HL-60 (cell line): ENCODE results near the gene LRRTM4.

Source experiments
- DNase-seq, 2 experiments: peaks; one replicate each; pipeline ENCODE4 v3.0.0-alpha.2; 2010 to 2020; ENCODE audit warnings: low read depth in 1 of 2, low spot score in 1 of 2
- H3K27ac ChIP-seq: fragments of 250-450 bp; sonication (Bioruptor Pico); replicated peaks from 2 replicates; pipeline ENCODE4 v1.5.1; 2020; ENCODE audit warnings: mild to moderate bottlenecking, moderate library complexity
- H3K27me3 ChIP-seq: fragments of 250-450 bp; sonication (Bioruptor Pico); 2 replicates; pipeline ENCODE4 v1.5.1; 2021; ENCODE audit warnings: mild to moderate bottlenecking, moderate library complexity; ENCODE audit not compliant: insufficient read depth, poor library complexity, severe bottlenecking
- H3K4me3 ChIP-seq: replicated peaks from 2 replicates; pipeline ENCODE4 v1.5.1; 2011; ENCODE audit warnings: mild to moderate bottlenecking, control low read depth, low read length; ENCODE audit not compliant: insufficient read depth
- CTCF ChIP-seq: IDR thresholded peaks from one replicate; pipeline ENCODE4 v1.5.1; 2011; ENCODE audit warnings: low read length, control low read depth, inconsistent platforms; ENCODE audit not compliant: insufficient read depth
- GABPA ChIP-seq: IDR thresholded peaks from 2 replicates; pipeline ENCODE4 v1.6.1; 2012; ENCODE audit warnings: low read depth
- POLR2AphosphoS5 ChIP-seq: IDR thresholded peaks from 2 replicates; pipeline ENCODE4 v1.6.1; 2012; ENCODE audit warnings: low read depth
- REST ChIP-seq: IDR thresholded peaks from 2 replicates; pipeline ENCODE4 v1.6.1; 2012; ENCODE audit warnings: low read depth; ENCODE audit not compliant: insufficient replicate concordance
- SPI1 ChIP-seq: IDR thresholded peaks from 2 replicates; pipeline ENCODE4 v1.6.1; 2012; ENCODE audit warnings: low read depth, mild to moderate bottlenecking, borderline replicate concordance

LRRTM4 gene

DNA sequence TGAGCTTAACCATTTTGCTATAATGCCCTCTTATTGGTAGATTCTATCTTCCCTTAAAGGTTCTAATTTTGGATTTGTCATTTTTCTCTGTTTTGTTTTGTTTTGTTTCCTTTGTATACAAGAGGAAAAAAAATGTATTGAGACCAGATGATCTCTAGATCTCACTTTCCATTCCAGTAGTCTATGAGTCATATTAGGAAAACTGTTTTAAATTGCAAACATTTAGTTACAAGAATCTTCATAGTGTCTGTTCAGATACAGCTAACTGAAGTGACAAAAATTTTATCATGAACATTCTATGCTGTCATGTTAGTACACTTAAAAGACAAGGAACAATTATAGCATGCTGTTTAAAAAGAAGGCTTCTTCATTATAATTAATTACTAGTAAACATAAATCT, 322.8 kb downstream of the LRRTM4 start:
- no peak overlapping the region for H3K27ac ChIP-seq
- TF ChIP-seq POLR2AphosphoS5 (no peak), CTCF (no peak), REST (no peak), SPI1 (no peak), GABPA (no peak)

DNA sequence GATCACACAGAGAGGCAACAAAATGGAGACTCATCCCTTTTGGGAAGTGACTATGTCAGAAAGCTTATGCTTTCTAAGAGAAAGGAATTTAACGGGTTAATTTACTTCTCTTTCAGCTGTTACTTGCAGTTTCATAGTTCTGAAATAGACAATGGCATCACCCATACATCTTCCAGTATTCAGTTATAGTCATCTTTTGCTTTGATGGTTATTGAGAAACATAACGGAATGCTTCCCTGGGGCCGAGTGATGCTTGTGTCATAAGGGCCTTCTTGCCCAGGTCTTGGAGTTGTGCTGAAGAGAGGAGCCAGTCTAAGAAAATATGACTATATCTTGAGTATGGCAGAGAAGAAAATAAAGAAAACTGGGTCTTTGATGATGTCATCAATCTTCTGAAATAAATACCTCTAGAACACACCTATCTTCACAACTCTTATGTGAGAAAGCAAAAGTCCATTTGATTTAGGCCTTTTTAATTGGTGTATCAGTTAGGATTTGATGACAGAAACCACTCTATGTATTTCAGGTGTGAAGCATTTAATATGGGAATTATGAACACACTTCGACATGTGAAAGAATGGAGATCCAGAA, 328.2 kb downstream of the LRRTM4 start:
- Histone ChIP-seq H3K27ac (no peak overlapping the region), H3K27me3 (no peaks in the 10 kb centered on the region), H3K4me3 (no peak overlapping the region)
- TF ChIP-seq GABPA (no peak), POLR2AphosphoS5 (no peak), SPI1 (no peak), CTCF (no peak), REST (no peak)
- no peak for DNase-seq

More for the DNA sequence above, 322.8 kb downstream of the LRRTM4 start:
- no peak for DNase-seq
- no peaks in the 10 kb centered on the region for H3K27me3 ChIP-seq
- no peak overlapping the region for H3K4me3 ChIP-seq

DNA sequence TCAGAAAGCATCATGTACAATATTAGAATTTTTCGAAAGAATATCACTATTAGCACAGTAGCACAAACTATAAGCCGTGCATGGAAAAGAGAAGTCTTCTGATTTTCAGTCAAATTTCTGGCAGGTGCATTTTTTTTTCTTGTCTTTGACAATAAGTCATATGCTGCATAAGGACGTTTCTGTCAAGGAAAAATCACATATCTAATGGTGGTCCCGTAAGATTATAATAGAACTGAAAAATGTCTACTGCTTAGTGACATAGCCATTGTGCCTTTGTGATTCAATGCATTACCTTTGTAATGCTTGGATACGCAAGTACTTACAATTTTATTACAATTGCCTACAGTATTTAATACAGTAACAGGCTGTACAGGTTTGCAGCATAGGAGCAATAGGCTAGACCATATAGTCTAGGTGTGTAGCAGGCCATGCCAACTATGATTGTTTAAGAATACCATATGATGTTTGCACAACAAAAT, 329.3 kb downstream of the LRRTM4 start:
- TF ChIP-seq SPI1, result no peak
- no peak for TF ChIP-seq GABPA
- no peak for TF ChIP-seq REST
- no peak for TF ChIP-seq CTCF
- TF ChIP-seq POLR2AphosphoS5, result no peak
- Histone ChIP-seq H3K27ac (no peak overlapping the region), H3K27me3 (no peaks in the 10 kb centered on the region), H3K4me3 (no peak overlapping the region)
- no peak for DNase-seq
